GM18951 (cell line): Measurements from ENCODE around the gene MRPL20.
"Not testable (repeated sequence)": the region's sequence is repeated elsewhere in the genome, so short reads cannot be mapped to it uniquely, and the experiment has no call there.

Experiments used
- POLR2A ChIP-seq: IDR thresholded peaks from 4 replicates; pipeline ENCODE4 v1.6.1; 2011; ENCODE audit warnings: mild to moderate bottlenecking; ENCODE audit not compliant: insufficient read length, insufficient read depth; ENCODE audit errors: extremely low read depth
- in situ Hi-C: fragments of 300-500 bp; cut with MboI; formaldehyde crosslinking; loops from one replicate; pipeline ENCODE4 v1.12.0; 2022; ENCODE audit warnings: low sequenced_read_pairs, mixed read lengths, inconsistent platforms; ENCODE audit not compliant: unreplicated experiment

MRPL20 gene

GRCh38 chr1:1373815-1374588 lies 33.1 kb downstream of the MRPL20 start:
- no peak for TF ChIP-seq POLR2A

GRCh38 chr1:1373051-1373814 lies 33.9 kb downstream of the MRPL20 start:
- in situ Hi-C loops, result no loop called here
- no peak for TF ChIP-seq POLR2A

More at GRCh38 chr1:1373815-1374588, 33.1 kb downstream of the MRPL20 start:
- in situ Hi-C loops, result no loop called here

GRCh38 chr1:1371746-1372711 lies 35.1 kb downstream of the MRPL20 start:
- in situ Hi-C loops, result no loop called here

GRCh38 chr1:1371364-1371745 lies 35.7 kb downstream of the MRPL20 start:
- TF ChIP-seq POLR2A, result no peak
- in situ Hi-C loops, result no loop called here

More at GRCh38 chr1:1371746-1372711, 35.1 kb downstream of the MRPL20 start:
- TF ChIP-seq POLR2A, result no peak

GRCh38 chr1:1370771-1371300 lies 36.3 kb downstream of the MRPL20 start:
- no peak for TF ChIP-seq POLR2A
- in situ Hi-C loops, result no loop called here

- in situ Hi-C loops, result not testable (repeated sequence)
These were observed 37.0 kb downstream of the MRPL20 start for GRCh38 chr1:1370094-1370493.

GRCh38 chr1:1367315-1367714 lies 39.8 kb downstream of the MRPL20 start:
- in situ Hi-C loops, result no loop called here
- TF ChIP-seq POLR2A, result no peak

- in situ Hi-C loops, result no loop called here
- TF ChIP-seq POLR2A, result no peak
These were observed 40.4 kb downstream of the MRPL20 start for GRCh38 chr1:1366699-1367066.

GRCh38 chr1:1365875-1366698 lies 41.0 kb downstream of the MRPL20 start:
- in situ Hi-C loops, result no loop called here

GRCh38 chr1:1364266-1364665 lies 42.8 kb downstream of the MRPL20 start:
- in situ Hi-C loops, result no loop called here
- no peak for TF ChIP-seq POLR2A

More at GRCh38 chr1:1365875-1366698, 41.0 kb downstream of the MRPL20 start:
- no peak for TF ChIP-seq POLR2A

GRCh38 chr1:1361982-1362423 lies 45.1 kb downstream of the MRPL20 start:
- in situ Hi-C loops, result no loop called here
- no peak for TF ChIP-seq POLR2A

GRCh38 chr1:1361233-1361981 lies 45.7 kb downstream of the MRPL20 start:
- no peak for TF ChIP-seq POLR2A
- in situ Hi-C loops, result no loop called here
